Measurements from ENCODE around the gene PRKAA2.
"Not testable (repeated sequence)": the region's sequence is repeated elsewhere in the genome, so short reads cannot be mapped to it uniquely, and the experiment has no call there.

The PRKAA2 gene

DNA sequence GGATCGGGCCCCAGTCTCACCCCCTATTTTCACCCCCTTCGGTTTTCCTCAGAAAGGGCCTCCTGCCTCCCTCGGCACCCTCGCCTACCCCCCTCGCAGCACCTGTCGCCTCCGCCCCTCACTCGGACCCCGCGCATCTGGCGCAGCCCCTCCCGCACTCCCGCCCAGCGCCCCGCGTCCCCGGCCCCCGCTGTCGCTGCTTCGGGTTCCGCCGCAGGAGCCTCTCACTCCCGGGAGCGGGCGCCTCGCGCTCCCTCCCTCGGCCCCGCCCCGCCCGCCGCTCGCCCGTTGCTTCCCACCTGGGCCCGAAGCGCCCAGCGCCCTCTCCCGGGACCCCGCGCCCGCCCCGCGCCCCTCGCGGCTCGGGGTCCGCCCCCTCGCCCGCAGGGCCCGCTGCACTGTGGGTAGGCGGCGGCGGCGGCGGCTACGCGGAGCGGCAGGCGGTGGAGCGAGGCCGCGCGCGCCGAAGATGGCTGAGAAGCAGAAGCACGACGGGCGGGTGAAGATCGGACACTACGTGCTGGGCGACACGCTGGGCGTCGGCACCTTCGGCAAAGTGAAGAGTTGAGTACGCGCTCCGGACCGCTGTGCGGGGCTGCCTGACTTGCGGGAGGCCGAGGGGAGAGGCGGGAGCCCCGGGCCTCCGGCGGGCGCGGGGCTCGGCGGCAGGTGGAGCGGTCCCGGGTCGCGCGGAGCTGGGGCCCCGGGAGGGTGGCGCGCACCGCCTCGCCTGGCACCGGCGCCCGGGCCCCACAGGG, at the start of gene PRKAA2:
Gene PRKAA2 (plus strand): TSS at position 396 of the 758 bp plus-strand sequence. CDS start 74 bp downstream, at position 470.
- H3K27ac ChIP-seq = peak within 1 kb of the TSS; percentile 71
- TF ChIP-seq ZFX (IDR thresholded peaks at IDR 0.05) = peak; percentile 88
- TF ChIP-seq CTCF (conservative IDR thresholded peaks at IDR 0.05) = no peak; the same call in 1 of the 2 replicates

DNA sequence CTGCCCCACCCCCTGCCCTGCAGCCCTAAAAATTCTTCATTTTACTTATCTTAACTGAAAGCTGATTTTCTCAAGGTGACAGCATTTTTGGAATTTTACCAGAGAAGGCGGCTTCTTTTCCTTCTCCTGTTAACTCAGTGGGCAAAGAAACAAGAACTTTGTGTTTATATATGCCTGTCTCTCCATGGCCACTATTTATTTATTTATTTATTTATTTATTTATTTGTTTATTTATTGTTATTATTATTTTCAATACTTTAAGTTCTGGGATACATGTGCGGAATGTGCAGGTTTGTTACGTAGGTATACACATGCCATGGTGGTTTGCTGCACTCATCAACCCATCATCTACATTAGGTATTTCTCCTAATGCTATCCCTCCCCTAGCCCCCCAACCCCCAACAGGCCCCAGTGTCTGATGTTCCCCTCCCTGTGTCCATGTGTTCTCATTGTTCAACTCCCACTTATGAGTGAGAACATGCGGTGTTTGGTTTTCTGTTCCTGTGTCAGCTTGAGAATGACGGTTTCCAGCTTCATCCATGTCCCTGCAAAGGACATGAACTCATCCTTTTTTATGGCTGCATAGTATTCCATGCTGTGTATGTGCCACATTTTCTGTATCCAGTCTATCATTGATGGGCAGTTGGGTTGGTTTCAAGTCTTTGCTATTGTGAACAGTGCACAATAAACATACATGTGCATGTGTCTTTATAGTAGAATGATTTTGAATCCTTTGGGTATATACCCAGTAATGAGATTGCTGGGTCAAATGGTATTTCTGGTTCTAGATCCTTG, 49.5 kb upstream of the PRKAA2 start:
- not testable (repeated sequence) for H3K27ac ChIP-seq

DNA sequence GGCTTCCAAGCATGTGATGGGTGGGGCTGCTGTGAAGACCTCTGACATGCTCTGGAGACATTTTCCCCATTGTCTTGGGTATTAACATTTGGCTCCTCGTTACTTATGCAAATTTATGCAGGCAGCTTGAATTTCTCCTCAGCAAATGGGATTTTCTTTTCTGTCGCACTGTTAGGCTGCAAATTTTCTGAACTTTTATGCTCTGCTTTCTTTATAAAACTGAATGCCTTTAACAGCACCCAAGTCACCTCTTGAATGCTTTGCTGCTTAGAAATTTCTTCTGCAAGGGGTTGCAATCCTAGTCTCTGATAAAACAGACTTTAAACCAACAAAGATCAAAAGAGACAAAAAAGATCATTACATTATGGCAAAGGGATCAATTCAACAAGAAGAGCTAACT, 35.0 kb upstream of the PRKAA2 start:
- H3K27ac ChIP-seq = peak overlapping the region; percentile 19

- H3K27ac ChIP-seq = not testable (repeated sequence)
Measured at GRCh38 chr1:56610770-56611169, 34.3 kb upstream of the PRKAA2 start.

DNA sequence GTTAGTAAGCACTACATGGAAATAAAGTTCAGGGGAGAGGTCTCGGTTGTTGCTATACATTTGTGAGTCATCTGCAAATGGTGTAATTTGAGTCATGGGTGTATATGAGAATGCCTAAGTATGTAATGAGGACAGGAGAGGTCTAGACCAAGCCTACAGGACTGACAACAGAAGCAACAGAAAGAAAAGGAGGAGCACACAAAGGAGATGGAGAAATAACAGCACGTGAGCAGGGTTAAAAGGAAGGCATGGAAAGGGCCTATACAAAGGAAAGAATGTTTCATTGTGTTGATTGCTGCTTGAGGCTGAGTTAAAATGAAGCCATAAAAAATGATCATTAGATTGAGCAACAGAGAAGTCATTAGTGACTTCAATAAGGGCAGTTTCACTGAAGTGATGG, 28.0 kb upstream of the PRKAA2 start:
- no peak overlapping the region for H3K27ac ChIP-seq
- TF ChIP-seq ZFX (IDR thresholded peaks at IDR 0.05) (no peak), CTCF (conservative IDR thresholded peaks at IDR 0.05) (no peak)

- TF ChIP-seq CTCF (conservative IDR thresholded peaks at IDR 0.05) (no peak), ZFX (IDR thresholded peaks at IDR 0.05) (no peak)
- H3K27ac ChIP-seq = no peak overlapping the region
Measured at GRCh38 chr1:56625819-56626440, 19.2 kb upstream of the PRKAA2 start.

GRCh38 chr1:56626546-56626945, 18.6 kb upstream of the PRKAA2 start:
- H3K27ac ChIP-seq = no peak overlapping the region
- TF ChIP-seq CTCF (conservative IDR thresholded peaks at IDR 0.05) (no peak), ZFX (IDR thresholded peaks at IDR 0.05) (no peak)

DNA sequence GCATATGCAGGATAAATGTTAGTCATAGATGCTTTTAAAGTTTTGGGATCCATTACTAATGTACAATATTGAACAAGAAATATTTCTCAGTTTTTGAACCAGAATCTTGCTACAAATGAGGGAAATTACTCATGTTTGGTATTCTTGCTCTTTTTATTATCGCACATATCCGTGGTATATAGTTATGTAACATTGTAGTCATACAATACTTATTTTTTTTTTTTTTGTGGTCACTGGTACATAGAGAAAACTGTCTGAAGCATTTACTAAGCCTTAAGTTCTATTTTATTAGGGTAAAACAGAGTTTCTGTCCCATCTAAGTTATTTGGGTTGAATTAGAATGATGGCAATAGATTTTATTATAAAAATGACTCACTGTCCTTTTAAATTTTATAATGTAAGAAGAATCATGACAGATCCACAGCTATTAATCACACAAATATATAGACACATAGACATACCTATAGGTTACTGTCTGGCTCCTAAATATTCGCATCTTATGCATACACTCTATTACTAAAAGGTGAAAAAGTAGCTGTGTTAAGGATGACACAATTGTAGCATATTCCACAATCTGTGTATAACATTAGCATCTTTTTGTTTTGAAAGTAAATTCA, 18.0 kb upstream of the PRKAA2 start:
- H3K27ac ChIP-seq = no peak overlapping the region; the same call in 1 of the 2 replicates
- TF ChIP-seq CTCF (conservative IDR thresholded peaks at IDR 0.05) (no peak), ZFX (IDR thresholded peaks at IDR 0.05) (no peak)

All from C4-2B (cell line).